Neural cell (in vitro differentiated cells): ENCODE data around the gene MAST2. TPM values are rescaled to one million over a fixed set of nuclear protein-coding genes. Genes with fewer than 3 reads are reported as not detected.

ENCODE experiments used
- H2AFZ ChIP-seq: fragments of 200-600, 300-800 bp; sonication (generic), shearing (Covaris generic); 2 replicates; pipeline ENCODE4 v1.6.0; 2014; ENCODE audit warnings: low read depth, mild to moderate bottlenecking, antibody characterized with exemption, low read length, moderate library complexity
- H3F3A ChIP-seq: fragments of 200-600 bp; shearing (Covaris generic); 2 replicates; pipeline ENCODE4 v1.6.1; 2016; ENCODE audit warnings: mild to moderate bottlenecking, moderate library complexity, mixed read lengths, antibody characterized with exemption, low read length; ENCODE audit not compliant: insufficient read depth, poor library complexity, severe bottlenecking
- H3K27ac ChIP-seq: fragments of 200-600, 300-800 bp; sonication (generic), shearing (Covaris generic); 2 replicates; pipeline ENCODE4 v1.5.1; 2014; ENCODE audit warnings: mild to moderate bottlenecking, low read length, moderate library complexity
- H3K27me3 ChIP-seq: fragments of 300-800, 200-600 bp; sonication (generic), shearing (Covaris generic); 2 replicates; pipeline ENCODE4 v1.6.0; 2014; ENCODE audit warnings: mild to moderate bottlenecking, low read depth, low read length, moderate library complexity; ENCODE audit not compliant: insufficient read depth
- H3K36me3 ChIP-seq: fragments of 300-800, 200-600 bp; sonication (generic), shearing (Covaris generic); 2 replicates; pipeline ENCODE4 v1.5.1; 2014; ENCODE audit warnings: mild to moderate bottlenecking, antibody characterized with exemption, low read length, moderate library complexity; ENCODE audit not compliant: insufficient read depth
- H3K4me2 ChIP-seq: fragments of 300-800, 200-600 bp; sonication (generic), shearing (Covaris generic); 2 replicates; pipeline ENCODE4 v1.6.0; 2014; ENCODE audit warnings: mild to moderate bottlenecking, low read length
- H3K4me3 ChIP-seq: fragments of 300-800, 200-600 bp; sonication (generic), shearing (Covaris generic); 2 replicates; pipeline ENCODE4 v1.5.1; 2014; ENCODE audit warnings: mild to moderate bottlenecking, low read length, moderate library complexity
- H3K79me2 ChIP-seq: fragments of 200-600 bp; shearing (Covaris generic); replicated peaks from 2 replicates; pipeline ENCODE4 v1.6.0; 2014; ENCODE audit warnings: mild to moderate bottlenecking, low read length, moderate library complexity; ENCODE audit not compliant: insufficient read depth
- H3K9ac ChIP-seq: fragments of 300-800, 200-600 bp; sonication (generic), shearing (Covaris generic); 2 replicates; pipeline ENCODE4 v1.6.1; 2016; ENCODE audit warnings: mild to moderate bottlenecking, low read length, mixed read lengths
- H3K9me2 ChIP-seq: fragments of 200-600 bp; shearing (Covaris generic); 2 replicates; pipeline ENCODE4 v1.6.1; 2016; ENCODE audit warnings: mild to moderate bottlenecking, low read length, mixed read lengths; ENCODE audit not compliant: insufficient read depth
- H3K9me3 ChIP-seq: fragments of 200-600, 300-800 bp; sonication (generic), shearing (Covaris generic); 2 replicates; pipeline ENCODE4 v1.6.1; 2016; ENCODE audit warnings: mild to moderate bottlenecking, mixed run types, low read length, moderate library complexity, mixed read lengths
- H4K20me1 ChIP-seq: fragments of 200-600 bp; shearing (Covaris generic); 2 replicates; pipeline ENCODE4 v1.6.1; 2016; ENCODE audit warnings: mild to moderate bottlenecking, mixed run types; ENCODE audit not compliant: insufficient read depth
- EP300 ChIP-seq: fragments of 450-650 bp; conservative IDR thresholded peaks from 2 replicates; pipeline ENCODE4 v1.6.1; 2014; ENCODE audit warnings: antibody characterized with exemption, mild to moderate bottlenecking, moderate library complexity; ENCODE audit not compliant: poor library complexity, severe bottlenecking
- EZH2 ChIP-seq: fragments of 200-600, 300-800 bp; shearing (Covaris generic), sonication (generic); IDR thresholded peaks from 2 replicates; pipeline ENCODE4 v1.6.1; 2014; ENCODE audit warnings: antibody characterized with exemption, low read length, borderline replicate concordance, mild to moderate bottlenecking; ENCODE audit not compliant: insufficient read depth, poor library complexity, severe bottlenecking
- MXI1 ChIP-seq: fragments of 450-650 bp; conservative IDR thresholded peaks from 2 replicates; pipeline ENCODE4 v1.6.1; 2014; ENCODE audit warnings: antibody characterized with exemption, mild to moderate bottlenecking; ENCODE audit not compliant: poor library complexity, severe bottlenecking
- POLR2AphosphoS5 ChIP-seq: IDR thresholded peaks from 2 replicates; pipeline ENCODE4 v1.6.1; 2012
- RAD21 ChIP-seq: fragments of 450-650 bp; conservative IDR thresholded peaks from 2 replicates; pipeline ENCODE4 v1.6.1; 2014; ENCODE audit warnings: antibody characterized with exemption, mild to moderate bottlenecking, moderate library complexity
- SMC3 ChIP-seq: fragments of 450-650 bp; conservative IDR thresholded peaks from 2 replicates; pipeline ENCODE4 v1.6.1; 2014; ENCODE audit warnings: antibody characterized with exemption, mild to moderate bottlenecking, moderate library complexity; ENCODE audit not compliant: poor library complexity
- TAF1 ChIP-seq: IDR thresholded peaks from 2 replicates; pipeline ENCODE4 v1.6.1; 2012; ENCODE audit warnings: low read depth
- polyA plus RNA-seq: library from polyadenylated mRNA; depleted of rRNA; stranded (reverse); fragments of >200 nt; gene quantifications from 2 replicates; pipeline ENCODE4 v1.2.3, GENCODE V29; 2014
- TF ChIP-seq, protein P1 (sequence below): IDR thresholded peaks from 2 replicates; pipeline ENCODE4 v1.6.1; 2012; ENCODE audit warnings: borderline replicate concordance
- TF ChIP-seq, protein P2 (sequence below): fragments of 450-650 bp; IDR thresholded peaks from 2 replicates; pipeline ENCODE4 v1.5.1; 2014; ENCODE audit warnings: antibody characterized with exemption, mild to moderate bottlenecking, moderate library complexity; ENCODE audit not compliant: poor library complexity, severe bottlenecking

MAST2 gene
- polyA plus RNA-seq, 1 donor from 2014 or later = 22.2 TPM

DNA sequence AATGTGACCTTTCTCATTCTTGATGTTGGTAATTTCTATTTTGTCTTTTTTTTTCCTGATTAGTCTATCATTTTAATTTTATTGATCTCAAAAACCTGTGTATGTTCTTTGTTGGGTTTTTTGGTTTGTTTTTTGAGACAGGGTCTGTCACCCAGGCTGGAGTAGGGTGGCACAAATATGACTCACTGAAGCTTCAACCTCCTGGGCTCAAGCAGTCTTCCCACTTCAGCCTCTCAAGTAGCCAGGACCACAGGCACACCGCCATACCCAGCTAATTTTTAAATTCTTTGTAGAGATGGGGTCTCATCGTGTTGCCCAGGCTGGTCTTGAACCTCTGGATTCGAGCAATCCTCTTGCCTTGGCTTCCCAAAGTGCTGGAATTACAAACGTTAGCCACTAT lies 183.8 kb downstream of the MAST2 start:
- Histone ChIP-seq H3K79me2 (no peaks in the 10 kb centered on the region), H3K9ac (no peak overlapping the region), H2AFZ (no peak overlapping the region), H3K27ac (no peak overlapping the region), H3K36me3 (no peaks in the 10 kb centered on the region), H3K9me2 (no peaks in the 10 kb centered on the region), H3K4me2 (no peak overlapping the region), H3F3A (no peaks in the 10 kb centered on the region), H3K4me3 (no peak overlapping the region), H3K9me3 (no peaks in the 10 kb centered on the region), H4K20me1 (no peaks in the 10 kb centered on the region), H3K27me3 (no peaks in the 10 kb centered on the region)
- no peak for TF ChIP-seq POLR2AphosphoS5
- no peak for TF ChIP-seq MXI1

DNA sequence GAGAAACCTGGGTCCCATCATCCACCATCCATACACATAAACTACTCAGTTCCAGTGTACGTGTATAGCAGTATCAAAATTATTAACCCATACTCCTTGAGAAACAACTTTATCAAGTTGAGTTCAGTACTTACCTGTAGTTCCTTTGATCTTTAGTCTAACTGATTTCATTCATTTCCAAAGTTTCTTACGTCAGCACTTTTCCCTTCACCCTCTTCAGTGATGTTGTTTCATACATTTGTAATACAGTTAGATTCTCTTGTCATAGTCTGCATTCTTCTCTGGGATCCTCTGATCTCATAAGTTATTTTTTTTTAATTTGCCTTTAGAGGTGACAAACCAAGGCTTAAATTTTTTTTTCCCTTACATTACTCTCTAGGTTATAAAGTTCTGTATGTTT lies 185.8 kb downstream of the MAST2 start:
- H4K20me1 ChIP-seq = no peaks in the 10 kb centered on the region
- TF ChIP-seq, protein P1, sequence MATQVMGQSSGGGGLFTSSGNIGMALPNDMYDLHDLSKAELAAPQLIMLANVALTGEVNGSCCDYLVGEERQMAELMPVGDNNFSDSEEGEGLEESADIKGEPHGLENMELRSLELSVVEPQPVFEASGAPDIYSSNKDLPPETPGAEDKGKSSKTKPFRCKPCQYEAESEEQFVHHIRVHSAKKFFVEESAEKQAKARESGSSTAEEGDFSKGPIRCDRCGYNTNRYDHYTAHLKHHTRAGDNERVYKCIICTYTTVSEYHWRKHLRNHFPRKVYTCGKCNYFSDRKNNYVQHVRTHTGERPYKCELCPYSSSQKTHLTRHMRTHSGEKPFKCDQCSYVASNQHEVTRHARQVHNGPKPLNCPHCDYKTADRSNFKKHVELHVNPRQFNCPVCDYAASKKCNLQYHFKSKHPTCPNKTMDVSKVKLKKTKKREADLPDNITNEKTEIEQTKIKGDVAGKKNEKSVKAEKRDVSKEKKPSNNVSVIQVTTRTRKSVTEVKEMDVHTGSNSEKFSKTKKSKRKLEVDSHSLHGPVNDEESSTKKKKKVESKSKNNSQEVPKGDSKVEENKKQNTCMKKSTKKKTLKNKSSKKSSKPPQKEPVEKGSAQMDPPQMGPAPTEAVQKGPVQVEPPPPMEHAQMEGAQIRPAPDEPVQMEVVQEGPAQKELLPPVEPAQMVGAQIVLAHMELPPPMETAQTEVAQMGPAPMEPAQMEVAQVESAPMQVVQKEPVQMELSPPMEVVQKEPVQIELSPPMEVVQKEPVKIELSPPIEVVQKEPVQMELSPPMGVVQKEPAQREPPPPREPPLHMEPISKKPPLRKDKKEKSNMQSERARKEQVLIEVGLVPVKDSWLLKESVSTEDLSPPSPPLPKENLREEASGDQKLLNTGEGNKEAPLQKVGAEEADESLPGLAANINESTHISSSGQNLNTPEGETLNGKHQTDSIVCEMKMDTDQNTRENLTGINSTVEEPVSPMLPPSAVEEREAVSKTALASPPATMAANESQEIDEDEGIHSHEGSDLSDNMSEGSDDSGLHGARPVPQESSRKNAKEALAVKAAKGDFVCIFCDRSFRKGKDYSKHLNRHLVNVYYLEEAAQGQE = no peak
- TF ChIP-seq POLR2AphosphoS5 (no peak), MXI1 (no peak), EZH2 (no peak), RAD21 (no peak), SMC3 (no peak), TAF1 (no peak), EP300 (no peak)
- TF ChIP-seq, protein P2, sequence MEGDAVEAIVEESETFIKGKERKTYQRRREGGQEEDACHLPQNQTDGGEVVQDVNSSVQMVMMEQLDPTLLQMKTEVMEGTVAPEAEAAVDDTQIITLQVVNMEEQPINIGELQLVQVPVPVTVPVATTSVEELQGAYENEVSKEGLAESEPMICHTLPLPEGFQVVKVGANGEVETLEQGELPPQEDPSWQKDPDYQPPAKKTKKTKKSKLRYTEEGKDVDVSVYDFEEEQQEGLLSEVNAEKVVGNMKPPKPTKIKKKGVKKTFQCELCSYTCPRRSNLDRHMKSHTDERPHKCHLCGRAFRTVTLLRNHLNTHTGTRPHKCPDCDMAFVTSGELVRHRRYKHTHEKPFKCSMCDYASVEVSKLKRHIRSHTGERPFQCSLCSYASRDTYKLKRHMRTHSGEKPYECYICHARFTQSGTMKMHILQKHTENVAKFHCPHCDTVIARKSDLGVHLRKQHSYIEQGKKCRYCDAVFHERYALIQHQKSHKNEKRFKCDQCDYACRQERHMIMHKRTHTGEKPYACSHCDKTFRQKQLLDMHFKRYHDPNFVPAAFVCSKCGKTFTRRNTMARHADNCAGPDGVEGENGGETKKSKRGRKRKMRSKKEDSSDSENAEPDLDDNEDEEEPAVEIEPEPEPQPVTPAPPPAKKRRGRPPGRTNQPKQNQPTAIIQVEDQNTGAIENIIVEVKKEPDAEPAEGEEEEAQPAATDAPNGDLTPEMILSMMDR = no peak
- H3K36me3 ChIP-seq = no peaks in the 10 kb centered on the region
- no peaks in the 10 kb centered on the region for H3K79me2 ChIP-seq
- no peak overlapping the region for H3K27ac ChIP-seq
- H3K27me3 ChIP-seq = no peaks in the 10 kb centered on the region
- H3F3A ChIP-seq = no peaks in the 10 kb centered on the region
- H3K9me2 ChIP-seq = no peaks in the 10 kb centered on the region
- H3K9ac ChIP-seq = no peak overlapping the region
- no peaks in the 10 kb centered on the region for H3K9me3 ChIP-seq
- H2AFZ ChIP-seq = no peak overlapping the region
- H3K4me2 ChIP-seq = no peak overlapping the region
- H3K4me3 ChIP-seq = no peak overlapping the region

DNA sequence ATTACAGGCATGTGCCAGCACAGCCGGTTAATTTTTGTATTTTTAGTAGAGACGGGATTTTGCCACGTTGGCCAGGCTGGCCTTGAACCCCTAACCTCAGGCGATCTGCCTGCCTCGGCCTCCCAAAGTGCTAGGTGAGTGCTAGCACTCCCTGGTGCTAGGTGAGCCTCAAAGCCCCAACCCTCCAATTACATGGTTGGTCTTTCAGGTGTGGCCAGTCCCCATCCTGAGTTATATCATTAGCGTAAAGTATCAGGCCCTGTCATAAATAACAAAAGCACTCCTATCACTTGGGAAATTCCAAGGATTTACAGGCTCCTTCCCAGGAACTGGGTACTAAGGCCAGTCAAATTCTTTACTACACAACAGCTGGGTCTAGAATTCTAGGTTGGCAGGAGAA lies 191.0 kb downstream of the MAST2 start:
- Histone ChIP-seq H3K36me3 (no peaks in the 10 kb centered on the region), H3K27ac (no peak overlapping the region), H3K4me3 (no peak overlapping the region), H3K9ac (no peak overlapping the region), H3K27me3 (no peaks in the 10 kb centered on the region), H3K9me2 (no peaks in the 10 kb centered on the region), H3K79me2 (no peaks in the 10 kb centered on the region), H3K4me2 (no peak overlapping the region), H3F3A (no peaks in the 10 kb centered on the region), H4K20me1 (no peaks in the 10 kb centered on the region), H2AFZ (no peak overlapping the region), H3K9me3 (no peaks in the 10 kb centered on the region)
- TF ChIP-seq EZH2 (no peak), SMC3 (no peak), MXI1 (no peak), TAF1 (no peak), EP300 (no peak), RAD21 (no peak), POLR2AphosphoS5 (no peak)
- TF ChIP-seq, protein P1 = no peak
- TF ChIP-seq, protein P2 = no peak
